Testis (tissue), 3 donors: ENCODE measurements around the gene KIF1B. TPM values are rescaled to one million over a fixed set of nuclear protein-coding genes. Genes with fewer than 3 reads are reported as not detected.
"Not testable (repeated sequence)": the region's sequence is repeated elsewhere in the genome, so short reads cannot be mapped to it uniquely, and the experiment has no call there.

Experiments used
- DNase-seq: peaks from one replicate; pipeline ENCODE4 v3.0.0-alpha.2; 2019
- H3K27ac ChIP-seq, 2 donors: fragments of 200-600 bp; sonication (generic); one replicate each; pipeline ENCODE4 v1.5.1; 2019
- H3K27me3 ChIP-seq: fragments of 200-600 bp; sonication (generic); one replicate; pipeline ENCODE4 v1.5.1; 2019
- H3K36me3 ChIP-seq: fragments of 200-600 bp; sonication (generic); one replicate; pipeline ENCODE4 v1.5.1; 2017; ENCODE audit warnings: low read depth; ENCODE audit errors: missing control alignments
- H3K4me1 ChIP-seq: fragments of 200-600 bp; sonication (generic); one replicate; pipeline ENCODE4 v1.5.1; 2019
- H3K4me3 ChIP-seq, 2 donors: fragments of 200-600 bp; sonication (generic); one replicate each; pipeline ENCODE4 v1.5.1; 2017 to 2019
- H3K9me3 ChIP-seq: fragments of 200-600 bp; sonication (generic); one replicate; pipeline ENCODE4 v1.5.1; 2017
- POLR2A ChIP-seq: fragments of 450-650 bp; IDR thresholded peaks from one replicate; pipeline ENCODE4 v1.6.1; 2017; ENCODE audit warnings: antibody characterized with exemption, mild to moderate bottlenecking, moderate library complexity
- WGBS, 2 donors: methylation state at CpG; one replicate each; pipeline ENCODE4 v1.1.5; 2018; 5-methylcytosine and 5-hydroxymethylcytosine counted together
- intact Hi-C: fragments of 100-400 bp; cut with DNase I; formaldehyde crosslinking; loops from one replicate; pipeline ENCODE4 v1.15.1; 2023; ENCODE audit warnings: low total_unique reads
- polyA plus RNA-seq: library from polyadenylated mRNA; stranded (reverse); fragments of 350-450 nt; fragmentation: Illumina TruSeq; extraction: RNeasy Lipid Tissue Mini Kit (QIAGEN cat#74804); gene quantifications from one replicate; pipeline ENCODE4 v1.2.3, GENCODE V29; 2014; ENCODE audit warnings: low read depth, low replicate concordance; ENCODE audit not compliant: insufficient read depth
- total RNA-seq, 2 donors: library from RNA; depleted of rRNA; stranded (reverse); fragments of >200 nt; gene quantifications; one replicate each; pipeline ENCODE4 v1.2.3, GENCODE V29; 2016
- TF ChIP-seq, protein P1 (sequence below), 3 experiments: fragments of 450-650 bp in 2 of 3; fragments of 200-600 bp in 1 of 3; sonication (generic) in 1 of 3; IDR thresholded peaks; one replicate each; pipeline ENCODE4 v1.5.1; 2016 to 2019; ENCODE audit warnings: antibody characterized with exemption in 3 of 3, mild to moderate bottlenecking in 2 of 3, moderate library complexity in 1 of 3

Gene KIF1B
- total and polyA plus RNA-seq, 3 donors from 2014 or later = 64.5 to 119 (median 71.2) TPM

DNA sequence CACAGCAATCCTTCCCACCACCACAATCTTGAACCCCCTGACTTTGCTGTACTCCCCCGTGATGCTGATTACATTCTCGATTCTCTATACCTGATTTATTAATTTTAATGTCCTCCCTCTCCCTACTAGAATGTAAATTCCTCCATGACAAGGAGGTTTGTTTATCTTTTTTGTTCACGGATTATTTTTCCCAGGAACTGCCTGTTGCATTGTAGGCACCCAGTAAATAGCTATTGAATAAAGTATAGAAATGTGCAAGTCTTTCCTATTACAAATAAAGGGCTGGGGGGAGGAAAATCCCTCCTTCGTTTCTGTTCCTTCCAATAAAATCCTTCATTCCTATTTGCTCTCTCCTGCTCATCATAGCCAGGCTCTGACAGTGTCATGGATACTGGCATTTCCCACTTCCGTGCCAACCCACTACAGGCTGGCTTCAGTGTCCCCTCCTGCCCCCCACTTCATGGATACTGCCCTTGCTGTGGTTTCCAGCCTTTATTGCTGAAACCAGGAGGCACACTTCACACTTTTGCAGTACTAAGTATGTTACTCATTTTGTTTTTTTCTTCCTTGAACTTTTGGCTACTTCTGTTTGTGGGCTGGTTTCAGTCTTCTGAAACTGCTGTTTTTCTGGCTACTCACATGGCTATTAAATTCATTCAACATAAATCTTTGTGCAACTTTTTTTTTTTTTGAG lies 7.5 kb downstream of the KIF1B start:
- Histone ChIP-seq H3K4me1 (peaks cover 36% of the 10 kb centered on the region), H3K9me3 (no peaks in the 10 kb centered on the region), H3K36me3 (no peaks in the 10 kb centered on the region), H3K27me3 (no peaks in the 10 kb centered on the region), H3K27ac (no peak overlapping the region), H3K4me3 (no peak overlapping the region)
- DNase-seq = peak; percentile 16
- intact Hi-C loops = no loop called here
- WGBS, 2 donors = 42 to 60% methylated on average over 5 of the region's 5 CpGs
- TF ChIP-seq POLR2A = no peak
- TF ChIP-seq, protein P1, sequence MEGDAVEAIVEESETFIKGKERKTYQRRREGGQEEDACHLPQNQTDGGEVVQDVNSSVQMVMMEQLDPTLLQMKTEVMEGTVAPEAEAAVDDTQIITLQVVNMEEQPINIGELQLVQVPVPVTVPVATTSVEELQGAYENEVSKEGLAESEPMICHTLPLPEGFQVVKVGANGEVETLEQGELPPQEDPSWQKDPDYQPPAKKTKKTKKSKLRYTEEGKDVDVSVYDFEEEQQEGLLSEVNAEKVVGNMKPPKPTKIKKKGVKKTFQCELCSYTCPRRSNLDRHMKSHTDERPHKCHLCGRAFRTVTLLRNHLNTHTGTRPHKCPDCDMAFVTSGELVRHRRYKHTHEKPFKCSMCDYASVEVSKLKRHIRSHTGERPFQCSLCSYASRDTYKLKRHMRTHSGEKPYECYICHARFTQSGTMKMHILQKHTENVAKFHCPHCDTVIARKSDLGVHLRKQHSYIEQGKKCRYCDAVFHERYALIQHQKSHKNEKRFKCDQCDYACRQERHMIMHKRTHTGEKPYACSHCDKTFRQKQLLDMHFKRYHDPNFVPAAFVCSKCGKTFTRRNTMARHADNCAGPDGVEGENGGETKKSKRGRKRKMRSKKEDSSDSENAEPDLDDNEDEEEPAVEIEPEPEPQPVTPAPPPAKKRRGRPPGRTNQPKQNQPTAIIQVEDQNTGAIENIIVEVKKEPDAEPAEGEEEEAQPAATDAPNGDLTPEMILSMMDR (IDR thresholded peaks at IDR 0.05) = no peak

DNA sequence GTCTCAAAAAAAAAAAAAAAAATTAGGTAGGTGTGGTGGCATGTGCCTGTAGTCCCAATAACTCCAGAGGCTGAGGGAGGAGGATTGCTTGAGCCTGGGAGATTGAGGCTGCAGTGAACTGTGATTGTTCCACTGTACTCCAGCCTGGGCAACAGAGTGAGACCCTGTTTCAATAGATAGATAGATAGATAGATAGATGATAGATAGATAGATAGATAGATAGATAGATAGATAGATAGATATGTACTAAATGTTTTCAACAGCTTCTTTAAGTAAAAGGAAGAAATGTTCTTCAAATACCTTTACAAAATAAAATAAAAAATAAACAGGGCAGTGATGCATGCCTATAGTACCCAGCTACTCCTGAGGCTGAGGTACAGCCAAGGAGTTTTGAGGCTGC lies 9.8 kb downstream of the KIF1B start:
- peaks cover 23% of the 10 kb centered on the region for H3K4me1 ChIP-seq

DNA sequence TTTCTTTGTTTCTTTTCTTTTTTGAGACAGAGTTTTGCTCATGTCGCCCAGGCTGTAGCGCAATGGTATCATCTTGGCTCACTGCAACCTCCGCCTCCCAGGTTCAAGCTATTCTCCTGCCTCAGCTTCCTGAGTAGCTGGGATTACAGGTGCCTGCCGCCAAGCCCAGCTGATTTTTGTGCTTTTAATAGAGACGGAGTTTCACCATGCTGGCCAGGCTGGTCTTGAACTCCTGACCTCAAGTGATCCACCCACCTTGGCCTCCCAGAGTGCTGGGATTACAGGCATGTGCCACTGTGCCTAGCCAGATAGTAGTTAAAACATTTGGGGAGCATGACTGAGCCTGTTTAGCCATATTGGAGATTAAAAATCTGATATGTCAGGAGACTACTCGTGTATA lies 10.3 kb downstream of the KIF1B start:
- intact Hi-C loops, H3K27ac ChIP-seq, DNase-seq: not testable (repeated sequence)

More for the DNA sequence above, 9.8 kb downstream of the KIF1B start:
- intact Hi-C loops = no loop called here
- H3K27ac ChIP-seq = no peak overlapping the region
- no peak for DNase-seq
- TF ChIP-seq POLR2A = no peak
- TF ChIP-seq, protein P1 (IDR thresholded peaks at IDR 0.05) = no peak
- no peak overlapping the region for H3K4me3 ChIP-seq
- no peaks in the 10 kb centered on the region for H3K36me3 ChIP-seq
- H3K27me3 ChIP-seq = no peaks in the 10 kb centered on the region
- no peaks in the 10 kb centered on the region for H3K9me3 ChIP-seq

DNA sequence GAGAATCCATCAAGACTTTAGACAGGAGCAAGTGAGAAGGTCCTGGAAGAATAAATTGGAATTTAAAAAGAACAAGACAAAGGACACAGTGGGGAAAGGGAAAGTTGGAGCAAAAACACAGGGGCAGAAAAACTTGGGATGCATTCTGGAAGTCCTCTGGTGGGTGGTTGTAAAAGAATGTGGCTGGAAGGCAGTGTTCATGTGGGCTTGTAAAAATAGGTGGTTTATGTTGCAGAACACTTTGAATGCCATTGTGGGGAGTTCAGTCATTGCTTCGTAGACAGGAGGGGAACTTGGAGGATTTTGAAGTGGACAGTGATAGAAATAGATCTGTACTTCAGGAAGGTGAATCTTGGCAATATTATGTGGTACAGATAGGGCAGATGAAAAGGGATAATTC lies 15.2 kb downstream of the KIF1B start:
- H3K4me3 ChIP-seq = no peak overlapping the region
- no peaks in the 10 kb centered on the region for H3K9me3 ChIP-seq
- WGBS, 2 donors = 67 to 83% methylated on average over 1 of the region's 1 CpG
- no peak overlapping the region for H3K27ac ChIP-seq
- no peaks in the 10 kb centered on the region for H3K27me3 ChIP-seq
- no peak for DNase-seq
- H3K36me3 ChIP-seq = no peaks in the 10 kb centered on the region
- peaks cover 4% of the 10 kb centered on the region for H3K4me1 ChIP-seq
- TF ChIP-seq, protein P1 (IDR thresholded peaks at IDR 0.05) = no peak
- TF ChIP-seq POLR2A = no peak
- intact Hi-C loops = no loop called here

More for the DNA sequence above, 10.3 kb downstream of the KIF1B start:
- not testable (repeated sequence) for H3K4me3 ChIP-seq, H3K36me3 ChIP-seq, H3K27me3 ChIP-seq, H3K9me3 ChIP-seq
- peaks cover 23% of the 10 kb centered on the region for H3K4me1 ChIP-seq
- WGBS, 2 donors = 86 to 89% methylated on average over 6 of the region's 6 CpGs

DNA sequence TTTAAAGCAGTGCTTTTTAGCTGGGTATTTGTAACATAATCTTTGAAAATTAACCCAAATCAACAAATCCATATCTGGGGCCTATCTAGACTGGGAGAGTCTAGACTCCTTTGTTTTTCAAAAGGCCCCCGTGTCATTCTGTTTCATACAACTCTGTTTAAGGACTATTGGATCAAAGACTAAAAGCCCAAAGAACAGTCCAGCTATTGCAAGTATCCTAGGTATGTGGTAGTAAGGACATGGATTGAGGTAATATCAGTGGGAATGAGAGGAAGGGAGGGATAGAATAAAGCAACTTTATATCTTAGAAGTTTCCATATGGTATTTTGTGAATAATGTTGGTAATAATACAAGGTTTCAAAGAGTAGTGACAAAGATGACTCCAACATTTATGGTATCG lies 18.2 kb downstream of the KIF1B start:
- intact Hi-C loops = no loop called here
- Histone ChIP-seq H3K4me1 (no peaks in the 10 kb centered on the region), H3K4me3 (no peak overlapping the region), H3K9me3 (no peaks in the 10 kb centered on the region), H3K27me3 (no peaks in the 10 kb centered on the region), H3K27ac (no peak overlapping the region), H3K36me3 (no peaks in the 10 kb centered on the region)
- WGBS, 2 donors = 61 to 71% methylated on average over 2 of the region's 2 CpGs
- DNase-seq = no peak
- TF ChIP-seq, protein P1 (IDR thresholded peaks at IDR 0.05) = no peak
- TF ChIP-seq POLR2A = no peak
